Retina (tissue), 1 donor: ENCODE results near the gene ZMYM3.

Experiments used
- DNase-seq: peaks from one replicate; pipeline ENCODE4 v3.0.0-alpha.2; 2016

The ZMYM3 gene

DNA sequence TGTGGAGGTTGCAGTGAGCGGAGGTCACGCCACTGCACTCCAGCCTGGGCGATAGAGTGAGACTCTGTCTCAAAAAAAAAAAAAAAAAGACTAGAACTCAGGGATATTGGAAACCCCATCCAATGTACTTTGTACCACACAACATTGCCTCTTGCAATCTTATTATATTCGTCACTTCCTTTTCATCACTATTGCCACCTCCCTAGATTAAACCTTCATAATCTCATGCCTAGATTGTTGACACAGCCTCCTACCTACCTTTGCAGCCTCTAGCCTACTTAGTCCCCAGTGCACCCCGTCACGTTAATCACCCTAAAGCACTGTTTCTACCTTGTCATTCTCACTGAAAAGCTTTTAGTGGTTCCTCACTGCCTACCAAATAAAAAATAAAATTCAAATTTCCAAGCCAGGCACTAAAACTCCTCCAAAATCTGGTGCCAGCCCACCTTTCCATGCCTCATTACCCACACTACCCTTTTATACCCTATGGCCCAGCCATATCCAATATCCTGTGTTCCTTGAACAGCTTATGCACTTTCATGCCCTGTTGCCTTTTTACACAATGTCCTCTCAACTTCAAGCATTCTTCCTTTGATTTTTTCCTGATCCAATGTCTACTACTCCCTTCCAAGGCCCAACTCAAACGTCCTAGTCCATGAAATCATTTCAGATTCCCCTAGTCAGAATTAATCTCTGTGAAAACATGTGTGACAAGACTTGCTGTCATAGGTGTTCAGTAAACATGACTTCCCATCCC lies 54.5 kb downstream of the ZMYM3 start:
- no peak for DNase-seq

DNA sequence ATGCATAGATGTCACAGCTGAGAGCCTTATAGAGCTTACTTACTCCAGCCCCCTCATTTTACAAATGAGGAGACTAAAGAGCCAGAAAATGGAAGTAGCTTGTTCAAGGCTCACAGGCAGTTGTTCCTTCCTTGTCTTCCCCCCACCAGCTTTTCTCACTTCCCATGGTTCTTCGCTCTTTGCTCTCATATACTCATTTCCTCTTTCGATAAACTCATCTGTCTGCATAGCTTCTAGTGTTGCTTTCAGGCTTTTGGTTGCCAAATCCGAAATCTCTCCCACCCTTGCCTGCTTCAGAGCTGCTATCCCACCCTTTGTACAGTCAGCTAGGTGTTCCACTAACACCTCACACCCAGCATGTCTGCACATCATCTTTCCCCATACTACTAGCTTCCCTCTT lies 55.9 kb downstream of the ZMYM3 start:
- DNase-seq: no peak

- no peak for DNase-seq
Observed at GRCh38 chrX:71195964-71196649, 57.8 kb downstream of the ZMYM3 start.

DNA sequence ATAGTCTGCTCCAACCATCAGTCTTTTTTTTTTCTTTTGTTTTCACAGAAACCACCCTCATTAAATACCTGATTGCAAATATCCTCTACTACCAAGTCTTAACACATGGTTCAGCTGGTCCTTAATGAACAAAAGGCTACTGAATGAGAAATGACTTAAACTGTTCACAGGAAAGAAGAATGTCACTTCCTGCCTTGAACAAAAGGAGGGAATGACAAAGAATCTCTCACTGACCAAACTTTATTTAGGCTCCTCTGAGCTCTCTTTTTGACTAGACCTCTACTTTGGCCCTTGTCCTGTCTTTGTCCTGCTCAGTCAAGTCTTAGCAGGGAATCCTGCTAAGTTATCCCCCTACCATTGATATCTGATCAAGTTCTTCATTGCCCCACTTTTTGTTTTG lies 62.7 kb downstream of the ZMYM3 start:
- DNase-seq: no peak
